ENCODE data around the gene HMSD. TPM values are rescaled to one million over a fixed set of nuclear protein-coding genes. Genes with fewer than 3 reads are reported as not detected.

HMSD gene
- total and polyA plus RNA-seq, 2 donors (not counting 3 experiments of a cell fraction or from before 2014, with no cell fraction given) = 0.08 TPM; not detected in 1

DNA sequence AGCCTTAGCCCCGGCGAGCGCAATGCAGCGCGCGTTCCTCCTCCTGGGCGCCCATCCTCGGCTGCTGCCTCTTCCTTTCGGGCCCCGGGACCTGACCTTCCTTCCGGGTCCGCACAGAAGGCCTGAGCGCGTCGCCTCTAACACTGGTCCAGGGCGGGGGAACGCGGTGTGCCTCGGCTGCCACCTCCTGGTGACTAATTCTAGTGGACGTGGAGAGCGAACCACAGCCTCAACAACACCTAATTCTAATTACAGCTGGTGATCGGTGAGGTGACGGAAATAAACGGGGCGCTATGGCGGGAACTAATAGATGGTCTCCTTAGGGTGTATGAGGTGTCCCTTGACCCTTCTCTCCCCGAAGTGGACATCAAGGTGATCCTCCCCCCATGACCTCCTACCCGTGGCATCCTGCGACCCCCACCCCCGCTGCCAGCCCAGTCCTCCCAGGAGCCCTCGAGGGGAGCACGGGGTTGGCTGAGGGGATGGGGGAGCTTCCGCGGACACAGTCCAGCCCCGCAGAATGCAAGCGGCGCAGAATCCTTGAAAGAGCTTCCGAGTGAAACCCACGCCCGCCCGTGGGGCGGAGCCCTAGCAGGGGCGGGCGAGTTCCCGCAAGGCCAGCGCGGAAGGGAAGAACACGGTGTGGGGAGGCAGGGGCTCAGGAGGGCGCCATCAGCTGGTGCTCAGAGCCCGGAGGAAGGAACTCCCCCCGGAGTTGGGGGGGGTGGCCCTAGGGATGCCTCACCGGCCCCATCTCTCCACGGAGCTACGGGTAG is 12.8 kb upstream of the HMSD start:
- H3K27ac ChIP-seq (ENCODE audit: insufficient read depth, low read depth, low read length) = no peak overlapping the region
- peak overlapping the region; percentile 96 for H2AFZ ChIP-seq (ENCODE audit: low read depth, low read length)
- peak overlapping the region; percentile 80 for H3K4me2 ChIP-seq (ENCODE audit: insufficient read depth, low read length)
- dilution Hi-C loops (cut with MboI; ENCODE audit: extremely low pct_ligation_motif_present, low sequenced_read_pairs) = no loop called here
- FAIRE-seq = peak; percentile 92
- no peaks in the 10 kb centered on the region for H3K9me3 ChIP-seq (replicated peaks; ENCODE audit: control insufficient read depth, insufficient read depth, low read length)
- intact Hi-C loops (cut with micrococcal nuclease) = loop anchor here (1.0 to 5.0 kb wide), 6 partner anchors 45 to 418 kb away; no protein-coding TSS in a partner anchor
- no peaks in the 10 kb centered on the region for H3K79me2 ChIP-seq (ENCODE audit: control insufficient read depth, insufficient read depth, low read length)
- H3K36me3 ChIP-seq (ENCODE audit: control insufficient read depth in 2 of 2, extremely low read depth in 1 of 2, insufficient read depth in 2 of 2, low read length in 2 of 2) = no peaks in the 10 kb centered on the region
- BruUV-seq (replicated peaks) = no TSS peak
- no peaks in the 10 kb centered on the region for H3K9me1 ChIP-seq (replicated peaks; ENCODE audit: control insufficient read depth, extremely low read depth, insufficient read depth, low read length)
- peaks cover 8% of the 10 kb centered on the region for H3K4me1 ChIP-seq (ENCODE audit: control insufficient read depth, extremely low read depth, insufficient read depth, low read length)
- H3K9ac ChIP-seq (replicated peaks; ENCODE audit: extremely low read depth, insufficient read depth, low read length) = peak overlapping the region; percentile 33
- H3K4me3 ChIP-seq (replicated peaks in 1 of 3; ENCODE audit: insufficient read depth in 1 of 3, low read depth in 1 of 3, low read length in 3 of 3) = peak overlapping the region; percentile 46 to 52 (median 51)
- no peak for TF ChIP-seq FOS (IDR thresholded peaks at IDR 0.05; ENCODE audit: borderline replicate concordance, insufficient read depth, low read length)
- peak; percentile 4 for TF ChIP-seq GATA2 (IDR thresholded peaks at IDR 0.05; ENCODE audit: insufficient read depth, insufficient read length, low read depth, low read length)
- no peak for TF ChIP-seq JUN (IDR thresholded peaks at IDR 0.05; ENCODE audit: borderline replicate concordance, insufficient read depth, insufficient read length, low read depth)
- TF ChIP-seq, protein P1, sequence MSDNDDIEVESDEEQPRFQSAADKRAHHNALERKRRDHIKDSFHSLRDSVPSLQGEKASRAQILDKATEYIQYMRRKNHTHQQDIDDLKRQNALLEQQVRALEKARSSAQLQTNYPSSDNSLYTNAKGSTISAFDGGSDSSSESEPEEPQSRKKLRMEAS (IDR thresholded peaks at IDR 0.05; ENCODE audit: insufficient read depth, insufficient read length) = no peak
- TF ChIP-seq POLR2A (IDR thresholded peaks at IDR 0.05; ENCODE audit: low read depth, low read length) = no peak
- peak; percentile 15 for TF ChIP-seq EZH2 (IDR thresholded peaks at IDR 0.05; ENCODE audit: borderline replicate concordance, low read depth, low read length, severe bottlenecking)
- TF ChIP-seq, protein P2, sequence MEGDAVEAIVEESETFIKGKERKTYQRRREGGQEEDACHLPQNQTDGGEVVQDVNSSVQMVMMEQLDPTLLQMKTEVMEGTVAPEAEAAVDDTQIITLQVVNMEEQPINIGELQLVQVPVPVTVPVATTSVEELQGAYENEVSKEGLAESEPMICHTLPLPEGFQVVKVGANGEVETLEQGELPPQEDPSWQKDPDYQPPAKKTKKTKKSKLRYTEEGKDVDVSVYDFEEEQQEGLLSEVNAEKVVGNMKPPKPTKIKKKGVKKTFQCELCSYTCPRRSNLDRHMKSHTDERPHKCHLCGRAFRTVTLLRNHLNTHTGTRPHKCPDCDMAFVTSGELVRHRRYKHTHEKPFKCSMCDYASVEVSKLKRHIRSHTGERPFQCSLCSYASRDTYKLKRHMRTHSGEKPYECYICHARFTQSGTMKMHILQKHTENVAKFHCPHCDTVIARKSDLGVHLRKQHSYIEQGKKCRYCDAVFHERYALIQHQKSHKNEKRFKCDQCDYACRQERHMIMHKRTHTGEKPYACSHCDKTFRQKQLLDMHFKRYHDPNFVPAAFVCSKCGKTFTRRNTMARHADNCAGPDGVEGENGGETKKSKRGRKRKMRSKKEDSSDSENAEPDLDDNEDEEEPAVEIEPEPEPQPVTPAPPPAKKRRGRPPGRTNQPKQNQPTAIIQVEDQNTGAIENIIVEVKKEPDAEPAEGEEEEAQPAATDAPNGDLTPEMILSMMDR (IDR thresholded peaks at IDR 0.05; ENCODE audit: extremely low read depth in 1 of 2, insufficient read depth in 1 of 2, low read depth in 1 of 2, low read length in 2 of 2) = peak; percentile 75 to 78
- TF ChIP-seq POLR2AphosphoS5 (IDR thresholded peaks at IDR 0.05; ENCODE audit: insufficient read depth, low read depth, low read length) = peak; percentile 31
- ChIA-PET POLR2A (no interaction called here), CTCF (interaction anchor here (0.8 to 5.1 kb wide), 40 partner anchors 8 to 494 kb away, joined by 3 to 112 read pairs (median 4); partner anchors contain the start of gene HMSD)
- no peaks in the 10 kb centered on the region for H4K20me1 ChIP-seq (replicated peaks; ENCODE audit: control insufficient read depth, extremely low read depth, insufficient read depth, low read length)
- peaks cover 2 to 9% of the 10 kb centered on the region in 2 experiments for H3K27me3 ChIP-seq (ENCODE audit: control insufficient read depth in 2 of 2, insufficient read depth in 2 of 2, low read length in 2 of 2)
- peak; percentile 67 for DNase-seq (ENCODE audit: low read depth, low spot score)
